Measurements from ENCODE around the gene BIN2.

The BIN2 gene

GRCh38 chr12:51242876-51243275 lies 81.1 kb downstream of the BIN2 start:
- H3F3A ChIP-seq (ENCODE audit: control insufficient read depth, insufficient read depth), result peaks cover 9% of the 10 kb centered on the region
- H3K4me1 ChIP-seq (ENCODE audit: control insufficient read depth, low read length), result peaks cover 35% of the 10 kb centered on the region
- no peaks in the 10 kb centered on the region for H3K27me3 ChIP-seq (ENCODE audit: control insufficient read depth, low read length)
- H4K20me1 ChIP-seq (ENCODE audit: control insufficient read depth, insufficient read depth, low read depth, low read length), result no peaks in the 10 kb centered on the region
- TF ChIP-seq EZH2phosphoT487 (IDR thresholded peaks at IDR 0.05; ENCODE audit: borderline replicate concordance, low read length), result no peak
- H3K36me3 ChIP-seq (ENCODE audit: control insufficient read depth, low read length), result peaks cover 52% of the 10 kb centered on the region
- H3K79me2 ChIP-seq (ENCODE audit: control insufficient read depth, low read length), result peaks cover 26% of the 10 kb centered on the region
- H3K4me2 ChIP-seq (ENCODE audit: low read length), result no peak overlapping the region
- H3K9me3 ChIP-seq (ENCODE audit: control insufficient read depth, insufficient read depth, low read length), result no peaks in the 10 kb centered on the region
- H3K27ac ChIP-seq (ENCODE audit: low read depth, low read length), result no peak overlapping the region
- H3K9me2 ChIP-seq (replicated peaks; ENCODE audit: control insufficient read depth, low read length), result no peaks in the 10 kb centered on the region
- H3K4me3 ChIP-seq (ENCODE audit: low read length), result no peak overlapping the region

GRCh38 chr12:51242120-51242519 lies 81.9 kb downstream of the BIN2 start:
- H3K27ac ChIP-seq (ENCODE audit: low read depth, low read length), result no peak overlapping the region
- no peaks in the 10 kb centered on the region for H3K27me3 ChIP-seq (ENCODE audit: control insufficient read depth, low read length)
- H3K9me2 ChIP-seq (replicated peaks; ENCODE audit: control insufficient read depth, low read length), result no peaks in the 10 kb centered on the region
- H3K9me3 ChIP-seq (ENCODE audit: control insufficient read depth, insufficient read depth, low read length), result no peaks in the 10 kb centered on the region
- H3F3A ChIP-seq (ENCODE audit: control insufficient read depth, insufficient read depth), result peaks cover 9% of the 10 kb centered on the region
- TF ChIP-seq CTCF (IDR thresholded peaks at IDR 0.05; ENCODE audit: low read depth, low read length, poor library complexity, severe bottlenecking) (no peak), EZH2phosphoT487 (IDR thresholded peaks at IDR 0.05; ENCODE audit: borderline replicate concordance, low read length) (no peak)
- H3K4me2 ChIP-seq (ENCODE audit: low read length), result no peak overlapping the region
- H4K20me1 ChIP-seq (ENCODE audit: control insufficient read depth, insufficient read depth, low read depth, low read length), result no peaks in the 10 kb centered on the region
- peaks cover 52% of the 10 kb centered on the region for H3K36me3 ChIP-seq (ENCODE audit: control insufficient read depth, low read length)
- H3K4me1 ChIP-seq (ENCODE audit: control insufficient read depth, low read length), result peaks cover 31% of the 10 kb centered on the region
- H3K4me3 ChIP-seq (ENCODE audit: low read length), result no peak overlapping the region
- H3K79me2 ChIP-seq (ENCODE audit: control insufficient read depth, low read length), result peaks cover 26% of the 10 kb centered on the region

- Histone ChIP-seq H3K4me1 (ENCODE audit: control insufficient read depth, low read length) (peaks cover 19% of the 10 kb centered on the region), H3K79me2 (ENCODE audit: control insufficient read depth, low read length) (peaks cover 26% of the 10 kb centered on the region), H3K27me3 (ENCODE audit: control insufficient read depth, low read length) (no peaks in the 10 kb centered on the region), H3K27ac (ENCODE audit: low read depth, low read length) (no peak overlapping the region), H3F3A (ENCODE audit: control insufficient read depth, insufficient read depth) (peaks cover 9% of the 10 kb centered on the region), H3K9me3 (ENCODE audit: control insufficient read depth, insufficient read depth, low read length) (no peaks in the 10 kb centered on the region), H3K36me3 (ENCODE audit: control insufficient read depth, low read length) (peaks cover 50% of the 10 kb centered on the region), H3K4me2 (ENCODE audit: low read length) (no peak overlapping the region), H3K4me3 (ENCODE audit: low read length) (no peak overlapping the region), H4K20me1 (ENCODE audit: control insufficient read depth, insufficient read depth, low read depth, low read length) (no peaks in the 10 kb centered on the region), H3K9me2 (replicated peaks; ENCODE audit: control insufficient read depth, low read length) (no peaks in the 10 kb centered on the region)
- no peak for TF ChIP-seq EZH2phosphoT487 (IDR thresholded peaks at IDR 0.05; ENCODE audit: borderline replicate concordance, low read length)
- TF ChIP-seq CTCF (IDR thresholded peaks at IDR 0.05; ENCODE audit: low read depth, low read length, poor library complexity, severe bottlenecking), result no peak
These were observed 83.0 kb downstream of the BIN2 start for GRCh38 chr12:51240971-51241370.

GRCh38 chr12:51238510-51239334 lies 85.3 kb downstream of the BIN2 start, which contains the start of gene DAZAP2:
TSS of gene DAZAP2 (plus strand) at chr12:51238826. CDS start at chr12:51238908, 82 bp downstream.
- Histone ChIP-seq H3K27me3 (ENCODE audit: control insufficient read depth, low read length) (no peaks in the 10 kb centered on the region), H3K9me3 (ENCODE audit: control insufficient read depth, insufficient read depth, low read length) (no peaks in the 10 kb centered on the region), H3K4me2 (ENCODE audit: low read length) (peak within 1 kb of the TSS; percentile 87), H3K9me2 (replicated peaks; ENCODE audit: control insufficient read depth, low read length) (no peaks in the 10 kb centered on the region), H3F3A (ENCODE audit: control insufficient read depth, insufficient read depth) (peaks cover 8% of the 10 kb centered on the region), H3K36me3 (ENCODE audit: control insufficient read depth, low read length) (peaks cover 40% of the 10 kb centered on the region), H4K20me1 (ENCODE audit: control insufficient read depth, insufficient read depth, low read depth, low read length) (no peaks in the 10 kb centered on the region), H3K4me1 (ENCODE audit: control insufficient read depth, low read length) (peaks cover 15% of the 10 kb centered on the region), H3K79me2 (ENCODE audit: control insufficient read depth, low read length) (peaks cover 26% of the 10 kb centered on the region), H3K27ac (ENCODE audit: low read depth, low read length) (peak within 1 kb of the TSS; percentile 95), H3K4me3 (ENCODE audit: low read length) (peak within 1 kb of the TSS; percentile 97)
- TF ChIP-seq CTCF (IDR thresholded peaks at IDR 0.05; ENCODE audit: low read depth, low read length, poor library complexity, severe bottlenecking), result peak; percentile 9
- TF ChIP-seq EZH2phosphoT487 (IDR thresholded peaks at IDR 0.05; ENCODE audit: borderline replicate concordance, low read length), result no peak
